Epithelial cell of proximal tubule (primary cell): ENCODE data around the gene TRPC4AP. TPM values are rescaled to one million over a fixed set of nuclear protein-coding genes. Genes with fewer than 3 reads are reported as not detected.
"Not testable (repeated sequence)": the region's sequence is repeated elsewhere in the genome, so short reads cannot be mapped to it uniquely, and the experiment has no call there.

Experiments used
- DNase-seq: peaks from one replicate; pipeline ENCODE4 v3.0.0-alpha.2; 2011; ENCODE audit warnings: low read depth
- H3K4me3 ChIP-seq: 2 replicates; pipeline ENCODE4 v1.5.1; 2011; ENCODE audit warnings: low read depth, mild to moderate bottlenecking, low read length
- total RNA-seq: library from RNA; depleted of rRNA; stranded (reverse); fragments of >200 nt; gene quantifications from 2 replicates; pipeline ENCODE4 v1.2.3, GENCODE V29; 2015
- TF ChIP-seq, protein P1 (sequence below): conservative IDR thresholded peaks from 2 replicates; pipeline ENCODE4 v1.5.1; 2012; ENCODE audit warnings: low read depth, mild to moderate bottlenecking, low read length

TRPC4AP gene
- total RNA-seq, 1 donor from 2014 or later, result 58.6 TPM

DNA sequence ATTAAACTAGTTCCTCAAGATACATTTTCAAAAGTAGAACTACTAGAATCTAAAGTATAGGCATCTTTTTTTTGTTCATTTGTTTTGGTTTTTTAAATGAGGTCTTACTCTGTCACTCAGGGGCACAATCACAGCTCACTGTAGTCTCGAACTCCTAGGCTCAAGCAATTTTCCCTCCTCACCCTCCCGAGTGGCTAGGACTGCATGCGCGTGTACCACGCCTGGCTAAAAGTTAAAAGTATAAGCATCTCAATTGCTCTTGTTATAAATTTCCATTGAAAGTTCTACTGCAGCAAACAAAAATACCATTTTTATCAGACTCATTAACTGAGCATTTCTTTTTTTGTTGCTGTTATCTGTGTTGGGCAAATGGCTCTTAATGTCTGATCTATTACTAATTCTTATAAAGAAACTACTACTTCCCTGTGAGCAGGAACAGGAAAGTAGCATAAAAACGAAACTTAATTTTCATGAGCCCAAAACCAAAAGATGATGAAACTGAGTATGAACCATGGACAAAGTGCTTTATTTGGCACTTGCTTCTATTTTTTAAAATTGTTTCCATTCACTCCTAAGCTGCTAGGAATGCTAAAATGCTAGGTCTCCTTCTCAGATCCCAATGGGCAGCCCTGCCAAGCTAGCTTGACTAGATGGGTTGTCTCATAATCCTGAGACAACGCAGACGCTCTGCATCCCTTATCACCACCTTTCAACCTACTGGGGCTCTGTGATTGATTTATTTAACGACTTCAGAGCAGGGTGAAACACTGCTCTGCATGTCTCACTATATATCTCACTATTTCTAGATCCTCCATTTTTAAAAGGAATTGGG is 36.9 kb downstream of the TRPC4AP start:
- DNase-seq, result no peak
- no peak overlapping the region for H3K4me3 ChIP-seq
- TF ChIP-seq, protein P1, sequence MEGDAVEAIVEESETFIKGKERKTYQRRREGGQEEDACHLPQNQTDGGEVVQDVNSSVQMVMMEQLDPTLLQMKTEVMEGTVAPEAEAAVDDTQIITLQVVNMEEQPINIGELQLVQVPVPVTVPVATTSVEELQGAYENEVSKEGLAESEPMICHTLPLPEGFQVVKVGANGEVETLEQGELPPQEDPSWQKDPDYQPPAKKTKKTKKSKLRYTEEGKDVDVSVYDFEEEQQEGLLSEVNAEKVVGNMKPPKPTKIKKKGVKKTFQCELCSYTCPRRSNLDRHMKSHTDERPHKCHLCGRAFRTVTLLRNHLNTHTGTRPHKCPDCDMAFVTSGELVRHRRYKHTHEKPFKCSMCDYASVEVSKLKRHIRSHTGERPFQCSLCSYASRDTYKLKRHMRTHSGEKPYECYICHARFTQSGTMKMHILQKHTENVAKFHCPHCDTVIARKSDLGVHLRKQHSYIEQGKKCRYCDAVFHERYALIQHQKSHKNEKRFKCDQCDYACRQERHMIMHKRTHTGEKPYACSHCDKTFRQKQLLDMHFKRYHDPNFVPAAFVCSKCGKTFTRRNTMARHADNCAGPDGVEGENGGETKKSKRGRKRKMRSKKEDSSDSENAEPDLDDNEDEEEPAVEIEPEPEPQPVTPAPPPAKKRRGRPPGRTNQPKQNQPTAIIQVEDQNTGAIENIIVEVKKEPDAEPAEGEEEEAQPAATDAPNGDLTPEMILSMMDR, result no peak

DNA sequence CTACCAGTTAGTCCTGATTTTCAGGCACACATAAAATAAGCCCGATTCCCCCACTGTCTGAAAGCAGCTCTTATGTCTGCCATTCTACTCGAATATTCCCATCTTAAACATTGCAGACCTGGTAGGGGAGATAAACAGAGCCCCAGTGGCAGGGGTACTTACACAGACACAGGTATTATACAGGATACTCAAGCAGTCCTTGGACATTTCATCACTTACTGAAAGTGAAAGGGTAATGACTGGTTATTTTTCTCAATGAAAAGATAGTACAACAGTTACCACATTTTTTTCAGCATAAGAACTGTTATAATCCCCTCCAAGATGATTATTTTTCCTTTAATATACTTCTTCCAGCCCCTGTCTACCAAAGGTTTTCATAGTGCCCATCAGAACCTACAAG is 37.8 kb downstream of the TRPC4AP start:
- no peak for DNase-seq
- no peak overlapping the region for H3K4me3 ChIP-seq
- TF ChIP-seq, protein P1, result no peak

DNA sequence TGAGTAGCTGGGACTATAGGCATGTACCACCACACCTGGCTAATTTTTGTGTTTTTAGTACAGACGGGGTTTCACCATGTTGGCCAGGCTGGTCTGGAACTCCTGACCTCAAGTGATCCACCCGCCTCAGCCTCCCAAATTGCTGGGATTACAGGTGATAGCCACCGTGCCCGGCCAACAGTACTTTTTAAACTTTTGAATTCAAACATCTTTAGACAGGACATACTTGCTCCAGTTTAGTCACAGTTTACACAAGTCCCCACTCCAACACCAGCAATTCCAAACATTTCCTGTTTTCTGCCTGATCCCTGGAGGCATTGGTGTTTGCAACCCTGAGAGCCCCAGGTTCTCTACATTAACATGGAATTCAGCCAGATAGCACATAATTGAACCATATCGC is 40.0 kb downstream of the TRPC4AP start:
- not testable (repeated sequence) for H3K4me3 ChIP-seq, DNase-seq

GRCh38 chr20:35049776-35050352 is 42.7 kb downstream of the TRPC4AP start:
- H3K4me3 ChIP-seq, result no peak overlapping the region
- TF ChIP-seq, protein P1, result no peak
- DNase-seq, result no peak

GRCh38 chr20:35048739-35049138 is 43.9 kb downstream of the TRPC4AP start:
- DNase-seq, result no peak
- no peak overlapping the region for H3K4me3 ChIP-seq
- TF ChIP-seq, protein P1, result no peak

DNA sequence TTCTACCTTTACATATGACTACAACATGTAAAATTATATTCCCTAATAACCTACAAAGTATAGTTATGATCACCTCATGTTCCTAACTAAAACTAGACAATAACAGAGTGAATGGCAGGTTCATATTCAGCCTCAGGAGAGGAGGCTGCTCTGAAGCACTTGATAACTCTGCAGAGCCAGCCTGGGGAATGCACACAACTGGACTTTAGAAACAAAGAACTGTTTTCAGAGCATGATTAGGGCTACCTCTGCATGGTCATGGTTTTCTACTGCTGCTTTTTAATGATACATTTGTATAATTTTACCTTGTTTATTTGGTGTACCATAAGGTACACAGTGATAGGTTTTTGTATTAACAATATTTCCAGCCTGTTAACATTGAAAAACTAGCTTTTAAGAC is 50.3 kb downstream of the TRPC4AP start:
- TF ChIP-seq, protein P1, result no peak
- DNase-seq, result no peak
- no peak overlapping the region for H3K4me3 ChIP-seq

- TF ChIP-seq, protein P1, result no peak
- DNase-seq, result no peak
Measured at GRCh38 chr20:35040646-35041045, 52.0 kb downstream of the TRPC4AP start.

More at GRCh38 chr20:35040646-35041045, 52.0 kb downstream of the TRPC4AP start:
- H3K4me3 ChIP-seq, result no peak overlapping the region
